Neural cell (in vitro differentiated cells): ENCODE results near the gene RUFY3.

Source experiments
- CTCF ChIP-seq: fragments of 450-650 bp; IDR thresholded peaks from 2 replicates; pipeline ENCODE4 v1.5.1; 2014; ENCODE audit warnings: antibody characterized with exemption, mild to moderate bottlenecking, moderate library complexity; ENCODE audit not compliant: poor library complexity, severe bottlenecking
- MXI1 ChIP-seq: fragments of 450-650 bp; conservative IDR thresholded peaks from 2 replicates; pipeline ENCODE4 v1.6.1; 2014; ENCODE audit warnings: antibody characterized with exemption, mild to moderate bottlenecking; ENCODE audit not compliant: poor library complexity, severe bottlenecking
- REST ChIP-seq: IDR thresholded peaks from 2 replicates; pipeline ENCODE4 v1.6.1; 2012; ENCODE audit warnings: borderline replicate concordance
- TAF1 ChIP-seq: IDR thresholded peaks from 2 replicates; pipeline ENCODE4 v1.6.1; 2012; ENCODE audit warnings: low read depth

GRCh38 chr4:70801265-70801809 is 79.6 kb downstream of the RUFY3 start:
- TF ChIP-seq CTCF (no peak), REST (no peak), MXI1 (no peak), TAF1 (no peak)
